Left ventricle myocardium inferior (tissue), 1 donor: Measurements from ENCODE around the gene SBF2. TPM values are rescaled to one million over a fixed set of nuclear protein-coding genes. Genes with fewer than 3 reads are reported as not detected.
"Not testable (repeated sequence)": the region's sequence is repeated elsewhere in the genome, so short reads cannot be mapped to it uniquely, and the experiment has no call there.

ENCODE experiments used
- DNase-seq: peaks from one replicate; pipeline ENCODE4 v3.0.0-alpha.2; 2020
- H3K27ac ChIP-seq: fragments of 200-600 bp; replicated peaks from 2 replicates; pipeline ENCODE4 v1.8.0; 2021
- H3K27me3 ChIP-seq: fragments of 200-600 bp; 2 replicates; pipeline ENCODE4 v1.8.0; 2021; ENCODE audit warnings: low read depth
- H3K36me3 ChIP-seq: fragments of 200-600 bp; 2 replicates; pipeline ENCODE4 v1.8.0; 2021
- H3K4me1 ChIP-seq: fragments of 200-600 bp; 2 replicates; pipeline ENCODE4 v1.8.0; 2021
- H3K4me3 ChIP-seq: fragments of 200-600 bp; 2 replicates; pipeline ENCODE4 v1.8.0; 2021; ENCODE audit warnings: mild to moderate bottlenecking, moderate library complexity
- H3K9me3 ChIP-seq: fragments of 200-600 bp; replicated peaks from 2 replicates; pipeline ENCODE4 v1.8.0; 2021
- intact Hi-C: fragments of 100-400 bp; cut with micrococcal nuclease; formaldehyde crosslinking; loops from one replicate; pipeline ENCODE4 v1.11.0; 2022
- total RNA-seq: library from RNA; stranded (reverse); fragmentation: NEBNext Ultra II Directional; extraction: Animal tissue kit (Norgen Biotek cat#: 25700); gene quantifications from one replicate; pipeline ENCODE4 v1.2.1, GENCODE V29; 2021
- TF ChIP-seq, protein P1 (sequence below): fragments of 200-600 bp; IDR thresholded peaks from 2 replicates; pipeline ENCODE4 v1.8.0; 2021; ENCODE audit warnings: antibody characterized with exemption, mild to moderate bottlenecking, borderline replicate concordance
- donor health status: DM: no; HTN: yes; CAD: no; lungs with severe emphysema.

SBF2 gene
- total RNA-seq, 1 donor from 2014 or later = 17.8 TPM

GRCh38 chr11:10236840-10237239 lies 57.2 kb downstream of the SBF2 start:
- H3K9me3 ChIP-seq = peaks cover 7% of the 10 kb centered on the region
- H3K4me3 ChIP-seq = no peak overlapping the region
- H3K4me1 ChIP-seq = peaks cover 12% of the 10 kb centered on the region
- peaks cover 7% of the 10 kb centered on the region for H3K36me3 ChIP-seq
- intact Hi-C loops = no loop called here
- H3K27ac ChIP-seq = no peak overlapping the region
- H3K27me3 ChIP-seq = no peaks in the 10 kb centered on the region
- DNase-seq = no peak
- TF ChIP-seq, protein P1, sequence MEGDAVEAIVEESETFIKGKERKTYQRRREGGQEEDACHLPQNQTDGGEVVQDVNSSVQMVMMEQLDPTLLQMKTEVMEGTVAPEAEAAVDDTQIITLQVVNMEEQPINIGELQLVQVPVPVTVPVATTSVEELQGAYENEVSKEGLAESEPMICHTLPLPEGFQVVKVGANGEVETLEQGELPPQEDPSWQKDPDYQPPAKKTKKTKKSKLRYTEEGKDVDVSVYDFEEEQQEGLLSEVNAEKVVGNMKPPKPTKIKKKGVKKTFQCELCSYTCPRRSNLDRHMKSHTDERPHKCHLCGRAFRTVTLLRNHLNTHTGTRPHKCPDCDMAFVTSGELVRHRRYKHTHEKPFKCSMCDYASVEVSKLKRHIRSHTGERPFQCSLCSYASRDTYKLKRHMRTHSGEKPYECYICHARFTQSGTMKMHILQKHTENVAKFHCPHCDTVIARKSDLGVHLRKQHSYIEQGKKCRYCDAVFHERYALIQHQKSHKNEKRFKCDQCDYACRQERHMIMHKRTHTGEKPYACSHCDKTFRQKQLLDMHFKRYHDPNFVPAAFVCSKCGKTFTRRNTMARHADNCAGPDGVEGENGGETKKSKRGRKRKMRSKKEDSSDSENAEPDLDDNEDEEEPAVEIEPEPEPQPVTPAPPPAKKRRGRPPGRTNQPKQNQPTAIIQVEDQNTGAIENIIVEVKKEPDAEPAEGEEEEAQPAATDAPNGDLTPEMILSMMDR = no peak

GRCh38 chr11:10233581-10233980 lies 60.4 kb downstream of the SBF2 start:
- TF ChIP-seq, protein P1 = no peak
- no peak overlapping the region for H3K4me3 ChIP-seq
- intact Hi-C loops = no loop called here

GRCh38 chr11:10232756-10233155 lies 61.3 kb downstream of the SBF2 start:
- intact Hi-C loops = no loop called here
- Histone ChIP-seq H3K4me1 (peaks cover 12% of the 10 kb centered on the region), H3K4me3 (no peak overlapping the region), H3K27me3 (no peaks in the 10 kb centered on the region), H3K9me3 (peaks cover 11% of the 10 kb centered on the region), H3K27ac (no peak overlapping the region), H3K36me3 (peaks cover 14% of the 10 kb centered on the region)
- TF ChIP-seq, protein P1 = no peak
- DNase-seq = no peak

More at GRCh38 chr11:10233581-10233980, 60.4 kb downstream of the SBF2 start:
- DNase-seq = no peak
- peaks cover 11% of the 10 kb centered on the region for H3K9me3 ChIP-seq
- no peak overlapping the region for H3K27ac ChIP-seq
- H3K27me3 ChIP-seq = no peaks in the 10 kb centered on the region
- H3K36me3 ChIP-seq = peaks cover 14% of the 10 kb centered on the region
- H3K4me1 ChIP-seq = peaks cover 12% of the 10 kb centered on the region

DNA sequence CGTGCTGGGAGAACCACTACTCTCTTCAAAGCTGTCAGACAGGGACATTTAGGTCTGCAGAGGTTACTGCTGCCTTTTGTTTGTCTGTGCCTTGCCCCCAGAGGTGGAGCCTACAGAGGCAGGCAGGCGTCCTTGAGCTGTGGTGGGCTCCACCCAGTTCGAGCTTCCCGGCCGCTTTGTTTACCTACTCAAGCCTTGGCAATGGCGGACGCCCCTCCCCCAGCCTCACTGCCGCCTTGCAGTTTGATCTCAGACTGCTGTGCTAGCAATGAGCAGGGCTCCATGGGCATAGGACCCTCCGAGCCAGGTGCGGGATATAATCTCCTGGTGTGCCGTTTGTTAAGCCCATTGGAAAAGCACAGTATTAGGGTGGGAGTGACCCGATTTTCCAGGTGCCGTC lies 62.2 kb downstream of the SBF2 start:
- H3K4me3 ChIP-seq, intact Hi-C loops, H3K27me3 ChIP-seq, DNase-seq, H3K27ac ChIP-seq, H3K4me1 ChIP-seq: not testable (repeated sequence)
- Histone ChIP-seq H3K9me3 (peaks cover 11% of the 10 kb centered on the region), H3K36me3 (peaks cover 14% of the 10 kb centered on the region)

GRCh38 chr11:10225553-10225952 lies 68.5 kb downstream of the SBF2 start:
- peaks cover 21% of the 10 kb centered on the region for H3K4me1 ChIP-seq
- no peak for DNase-seq
- H3K36me3 ChIP-seq = no peaks in the 10 kb centered on the region
- intact Hi-C loops = no loop called here
- peaks cover 5% of the 10 kb centered on the region for H3K9me3 ChIP-seq
- no peak overlapping the region for H3K4me3 ChIP-seq
- TF ChIP-seq, protein P1 = no peak
- peak overlapping the region; percentile 30 for H3K27ac ChIP-seq
- H3K27me3 ChIP-seq = no peaks in the 10 kb centered on the region

GRCh38 chr11:10222399-10222798 lies 71.6 kb downstream of the SBF2 start:
- H3K4me3 ChIP-seq = no peak overlapping the region
- no peaks in the 10 kb centered on the region for H3K27me3 ChIP-seq
- TF ChIP-seq, protein P1 = no peak
- peaks cover 21% of the 10 kb centered on the region for H3K4me1 ChIP-seq
- H3K27ac ChIP-seq = no peak overlapping the region
- intact Hi-C loops = no loop called here
- H3K36me3 ChIP-seq = no peaks in the 10 kb centered on the region
- peaks cover 5% of the 10 kb centered on the region for H3K9me3 ChIP-seq
- DNase-seq = no peak
